ENCODE results near the gene DLK1. TPM values are rescaled to one million over a fixed set of nuclear protein-coding genes. Genes with fewer than 3 reads are reported as not detected.

DLK1 gene
- total and polyA plus RNA-seq, 2 donors from 2014 or later = 0.17 TPM; not detected in 1

DNA sequence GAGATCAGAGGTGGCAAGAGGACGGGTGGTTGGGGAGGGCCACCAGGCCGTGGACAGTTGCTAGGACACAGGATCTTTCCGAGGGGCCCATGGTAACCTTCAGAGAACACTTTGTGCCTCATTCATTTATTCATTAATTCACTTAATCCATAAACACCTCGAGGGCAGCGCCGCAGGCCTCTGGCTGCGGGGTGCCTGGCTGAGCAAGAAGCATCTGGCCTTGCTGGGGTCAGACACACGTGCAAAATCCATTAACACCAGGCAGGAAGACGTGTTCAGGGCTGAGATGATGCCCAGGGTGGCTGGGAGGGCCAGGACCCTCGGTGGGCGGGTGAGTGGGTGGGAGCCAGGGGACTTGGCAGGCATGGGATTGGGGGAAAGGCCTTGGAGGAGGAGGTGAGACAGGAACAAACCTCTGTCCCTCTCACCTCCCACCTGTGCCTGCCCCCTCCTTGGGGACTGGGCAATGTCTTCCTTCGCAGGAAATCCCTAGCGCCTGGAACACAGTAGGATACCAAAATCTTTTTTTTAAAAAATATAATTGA lies 6.6 kb upstream of the DLK1 start:
- no peaks in the 10 kb centered on the region for H3K4me1 ChIP-seq (ENCODE audit: control insufficient read depth in 2 of 3, insufficient read depth in 2 of 3, low read depth in 1 of 3, low read length in 3 of 3)
- no peak for FAIRE-seq
- TF ChIP-seq, protein P1, sequence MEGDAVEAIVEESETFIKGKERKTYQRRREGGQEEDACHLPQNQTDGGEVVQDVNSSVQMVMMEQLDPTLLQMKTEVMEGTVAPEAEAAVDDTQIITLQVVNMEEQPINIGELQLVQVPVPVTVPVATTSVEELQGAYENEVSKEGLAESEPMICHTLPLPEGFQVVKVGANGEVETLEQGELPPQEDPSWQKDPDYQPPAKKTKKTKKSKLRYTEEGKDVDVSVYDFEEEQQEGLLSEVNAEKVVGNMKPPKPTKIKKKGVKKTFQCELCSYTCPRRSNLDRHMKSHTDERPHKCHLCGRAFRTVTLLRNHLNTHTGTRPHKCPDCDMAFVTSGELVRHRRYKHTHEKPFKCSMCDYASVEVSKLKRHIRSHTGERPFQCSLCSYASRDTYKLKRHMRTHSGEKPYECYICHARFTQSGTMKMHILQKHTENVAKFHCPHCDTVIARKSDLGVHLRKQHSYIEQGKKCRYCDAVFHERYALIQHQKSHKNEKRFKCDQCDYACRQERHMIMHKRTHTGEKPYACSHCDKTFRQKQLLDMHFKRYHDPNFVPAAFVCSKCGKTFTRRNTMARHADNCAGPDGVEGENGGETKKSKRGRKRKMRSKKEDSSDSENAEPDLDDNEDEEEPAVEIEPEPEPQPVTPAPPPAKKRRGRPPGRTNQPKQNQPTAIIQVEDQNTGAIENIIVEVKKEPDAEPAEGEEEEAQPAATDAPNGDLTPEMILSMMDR (IDR thresholded peaks at IDR 0.05; ENCODE audit: borderline replicate concordance, extremely low read depth, insufficient read depth) = no peak
- intact Hi-C loops (cut with DNase I) = no loop called here
- H3K27ac ChIP-seq (ENCODE audit: low read depth in 2 of 2, low read length in 2 of 2) = no peak overlapping the region
- no peaks in the 10 kb centered on the region for H3K36me3 ChIP-seq (ENCODE audit: control insufficient read depth in 2 of 3, insufficient read depth in 3 of 3, low read length in 3 of 3)
- DNase-seq = no peak
- H3K9ac ChIP-seq (ENCODE audit: low read length in 3 of 3) = no peak overlapping the region
- no peaks in the 10 kb centered on the region for H3K27me3 ChIP-seq (ENCODE audit: control insufficient read depth, insufficient read depth, low read length)
- H3K9me3 ChIP-seq (ENCODE audit: control insufficient read depth in 2 of 3, insufficient read depth in 1 of 3, low read length in 3 of 3) = peaks cover 0 to 6% (median 0%) of the 10 kb centered on the region in 3 donors
- no peak overlapping the region for H3K4me3 ChIP-seq (ENCODE audit: low read length in 3 of 3)

- Histone ChIP-seq H3K4me1 (ENCODE audit: control insufficient read depth in 2 of 3, insufficient read depth in 2 of 3, low read depth in 1 of 3, low read length in 3 of 3) (no peaks in the 10 kb centered on the region), H3K27me3 (ENCODE audit: control insufficient read depth, insufficient read depth, low read length) (peaks cover 8% of the 10 kb centered on the region), H3K36me3 (ENCODE audit: control insufficient read depth in 2 of 3, insufficient read depth in 3 of 3, low read length in 3 of 3) (no peaks in the 10 kb centered on the region), H3K27ac (ENCODE audit: low read depth in 2 of 2, low read length in 2 of 2) (no peak overlapping the region), H3K4me3 (ENCODE audit: low read length in 3 of 3) (no peak overlapping the region), H3K9me3 (ENCODE audit: control insufficient read depth in 2 of 3, insufficient read depth in 1 of 3, low read length in 3 of 3) (no peaks in the 10 kb centered on the region), H3K9ac (ENCODE audit: low read length in 3 of 3) (no peak overlapping the region)
- TF ChIP-seq, protein P1 (IDR thresholded peaks at IDR 0.05; ENCODE audit: borderline replicate concordance, extremely low read depth, insufficient read depth) = no peak
- no peak for FAIRE-seq
- intact Hi-C loops (cut with DNase I) = no loop called here
- DNase-seq = no peak
Observed at GRCh38 chr14:100721568-100721967, 5.1 kb upstream of the DLK1 start.

- Histone ChIP-seq H3K27me3 (ENCODE audit: control insufficient read depth, insufficient read depth, low read length) (peaks cover 11% of the 10 kb centered on the region), H3K36me3 (ENCODE audit: control insufficient read depth in 2 of 3, insufficient read depth in 3 of 3, low read length in 3 of 3) (no peaks in the 10 kb centered on the region), H3K27ac (ENCODE audit: low read depth in 2 of 2, low read length in 2 of 2) (no peak overlapping the region), H3K4me1 (ENCODE audit: control insufficient read depth in 2 of 3, insufficient read depth in 2 of 3, low read depth in 1 of 3, low read length in 3 of 3) (no peaks in the 10 kb centered on the region), H3K4me3 (ENCODE audit: low read length in 3 of 3) (no peak overlapping the region), H3K9ac (ENCODE audit: low read length in 3 of 3) (no peak overlapping the region), H3K9me3 (ENCODE audit: control insufficient read depth in 2 of 3, insufficient read depth in 1 of 3, low read length in 3 of 3) (no peaks in the 10 kb centered on the region)
- intact Hi-C loops (cut with DNase I) = no loop called here
- DNase-seq = peak in 1 of 5 donors; percentile 35
- TF ChIP-seq, protein P1 (IDR thresholded peaks at IDR 0.05; ENCODE audit: borderline replicate concordance, extremely low read depth, insufficient read depth) = no peak
- FAIRE-seq = no peak
Observed at GRCh38 chr14:100722367-100722766, 4.3 kb upstream of the DLK1 start.

All from kidney (tissue), 14 donors.